A673 (cell line): ENCODE measurements around the gene PCP4. TPM values are rescaled to one million over a fixed set of nuclear protein-coding genes. Genes with fewer than 3 reads are reported as not detected.

ENCODE experiments used
- BruUV-seq: library from RNA; stranded (reverse); fragments of 400-500 nt; replicated peaks from 2 replicates; lab custom pipeline; 2021; lab: Mats Ljungman, UMichigan
- CTCF ChIA-PET: fragments of 300-600 bp; sonication (Branson Sonifier 250); formaldehyde crosslinking; loops from one replicate; lab custom pipeline; 2022; ENCODE audit warnings: antibody characterized with exemption; lab: Charles Lee
- POLR2A ChIA-PET: fragments of 300-600 bp; sonication (Branson Sonifier 250); formaldehyde crosslinking; loops from one replicate; lab custom pipeline; 2022; ENCODE audit warnings: antibody characterized with exemption; ENCODE audit not compliant: low non-redundant PET; lab: Charles Lee
- DNase-seq: peaks from one replicate; pipeline ENCODE4 v3.0.0-alpha.2; 2015; ENCODE audit warnings: low spot score
- H3K27ac ChIP-seq: fragments of 200-600 bp; sonication (generic); 2 replicates; pipeline ENCODE4 v1.5.1; 2016; ENCODE audit warnings: mixed run types, low read depth, mild to moderate bottlenecking, mixed read lengths, antibody characterized with exemption, low read length; ENCODE audit not compliant: poor library complexity, severe bottlenecking
- H3K27me3 ChIP-seq: fragments of 200-600 bp; sonication (generic); replicated peaks from 2 replicates; pipeline ENCODE4 v1.6.1; 2017; ENCODE audit warnings: mixed run types, low read depth, mild to moderate bottlenecking, mixed read lengths, antibody characterized with exemption, low read length; ENCODE audit not compliant: insufficient read depth, poor library complexity
- H3K36me3 ChIP-seq: fragments of 200-600 bp; sonication (generic); 2 replicates; pipeline ENCODE4 v1.6.1; 2016; ENCODE audit warnings: mixed run types, mild to moderate bottlenecking, mixed read lengths, antibody characterized with exemption, low read length; ENCODE audit not compliant: insufficient read depth, poor library complexity, severe bottlenecking
- H3K4me1 ChIP-seq: fragments of 200-600 bp; sonication (generic); 2 replicates; pipeline ENCODE4 v1.6.1; 2017; ENCODE audit warnings: mixed run types, mild to moderate bottlenecking, mixed read lengths, antibody characterized with exemption, low read length; ENCODE audit not compliant: insufficient read depth, poor library complexity, severe bottlenecking
- H3K4me3 ChIP-seq: fragments of 200-600 bp; sonication (generic); 2 replicates; pipeline ENCODE4 v1.5.1; 2016; ENCODE audit warnings: low read depth, mixed run types, mild to moderate bottlenecking, mixed read lengths, low read length; ENCODE audit not compliant: poor library complexity, severe bottlenecking
- H3K9me3 ChIP-seq: fragments of 200-600 bp; sonication (generic); 2 replicates; pipeline ENCODE4 v1.6.1; 2016; ENCODE audit warnings: mixed run types, low read depth, mild to moderate bottlenecking, mixed read lengths, antibody characterized with exemption, low read length; ENCODE audit not compliant: poor library complexity, severe bottlenecking
- CTCF ChIP-seq: fragments of 300-800, 200-600 bp; sonication (generic); conservative IDR thresholded peaks from 2 replicates; pipeline ENCODE4 v1.5.1; 2017; ENCODE audit warnings: low read depth, mild to moderate bottlenecking, antibody characterized with exemption, low read length, moderate library complexity, mixed read lengths
- EZH2 ChIP-seq: fragments of 200-600 bp; sonication (generic); IDR thresholded peaks from 2 replicates; pipeline ENCODE4 v1.6.1; 2017; ENCODE audit warnings: borderline replicate concordance, low read depth, mild to moderate bottlenecking, mixed read lengths, antibody characterized with exemption, low read length; ENCODE audit not compliant: poor library complexity, severe bottlenecking
- intact Hi-C: fragments of 100-400 bp; cut with micrococcal nuclease; formaldehyde crosslinking; loops from one replicate; pipeline ENCODE4 v1.10.0; 2022; ENCODE audit not compliant: unreplicated experiment
- total RNA-seq: library from RNA; stranded (reverse); gene quantifications from 2 replicates; pipeline ENCODE4 v1.2.3, GENCODE V29; 2021

Gene PCP4
- total RNA-seq, 1 experiment from 2014 or later, result not detected

GRCh38 chr21:39952265-39952664 lies 85.0 kb downstream of the PCP4 start:
- DNase-seq, result no peak
- Histone ChIP-seq H3K27me3 (no peaks in the 10 kb centered on the region), H3K27ac (no peak overlapping the region), H3K9me3 (peaks cover 15% of the 10 kb centered on the region), H3K4me3 (no peak overlapping the region), H3K36me3 (no peaks in the 10 kb centered on the region), H3K4me1 (no peaks in the 10 kb centered on the region)
- intact Hi-C loops, result loop anchor here (10.0 kb wide), 1 partner anchor 53 kb away; no protein-coding TSS in a partner anchor
- BruUV-seq, result no TSS peak
- ChIA-PET CTCF (no interaction called here), POLR2A (no interaction called here)
- TF ChIP-seq CTCF, result no peak
- TF ChIP-seq EZH2, result no peak

GRCh38 chr21:39954570-39954969 lies 87.3 kb downstream of the PCP4 start:
- no peaks in the 10 kb centered on the region for H3K27me3 ChIP-seq
- no TSS peak for BruUV-seq
- no peaks in the 10 kb centered on the region for H3K36me3 ChIP-seq
- H3K4me3 ChIP-seq, result no peak overlapping the region
- peaks cover 10% of the 10 kb centered on the region for H3K9me3 ChIP-seq
- intact Hi-C loops, result loop anchor here (10.0 kb wide), 1 partner anchor 50 kb away; no protein-coding TSS in a partner anchor
- ChIA-PET CTCF (no interaction called here), POLR2A (no interaction called here)
- no peak for DNase-seq
- TF ChIP-seq EZH2 (no peak), CTCF (no peak)
- H3K4me1 ChIP-seq, result no peaks in the 10 kb centered on the region
- no peak overlapping the region for H3K27ac ChIP-seq

GRCh38 chr21:39955326-39955725 lies 88.1 kb downstream of the PCP4 start:
- DNase-seq, result no peak
- CTCF ChIA-PET, result no interaction called here
- Histone ChIP-seq H3K27me3 (no peaks in the 10 kb centered on the region), H3K4me3 (no peak overlapping the region), H3K9me3 (peaks cover 15% of the 10 kb centered on the region), H3K27ac (no peak overlapping the region), H3K36me3 (no peaks in the 10 kb centered on the region), H3K4me1 (no peaks in the 10 kb centered on the region)
- BruUV-seq, result no TSS peak
- intact Hi-C loops, result loop anchor here (10.0 kb wide), 1 partner anchor 49 kb away; no protein-coding TSS in a partner anchor
- POLR2A ChIA-PET, result no interaction called here
- TF ChIP-seq EZH2 (no peak), CTCF (no peak)
